ENCODE measurements around the gene RAB11A. TPM values are rescaled to one million over a fixed set of nuclear protein-coding genes. Genes with fewer than 3 reads are reported as not detected.

RAB11A gene
- total RNA-seq, 4 donors from 2014 or later, result 25.5 to 322 (median 134) TPM

DNA sequence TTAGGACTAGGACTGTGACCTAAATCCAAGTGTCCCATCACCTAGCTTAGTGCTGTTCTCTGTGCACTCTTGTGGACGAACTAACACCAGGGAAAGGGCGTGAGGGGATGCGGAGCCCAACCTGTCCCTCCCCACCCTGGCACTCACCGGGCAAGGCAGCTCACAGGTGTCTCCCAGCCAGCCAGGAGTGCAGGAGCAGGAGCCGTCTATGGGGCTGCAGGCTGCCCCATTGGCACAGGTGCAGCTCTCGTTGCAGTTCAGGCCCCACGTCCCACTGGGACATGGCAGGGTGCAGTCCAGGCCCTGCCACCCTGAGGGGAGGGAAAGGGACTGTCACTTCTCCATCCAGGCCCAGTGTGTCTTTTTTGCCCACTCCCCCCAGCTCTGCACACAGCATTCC lies 60.3 kb downstream of the RAB11A start:
- H3K4me1 ChIP-seq, result no peaks in the 10 kb centered on the region

DNA sequence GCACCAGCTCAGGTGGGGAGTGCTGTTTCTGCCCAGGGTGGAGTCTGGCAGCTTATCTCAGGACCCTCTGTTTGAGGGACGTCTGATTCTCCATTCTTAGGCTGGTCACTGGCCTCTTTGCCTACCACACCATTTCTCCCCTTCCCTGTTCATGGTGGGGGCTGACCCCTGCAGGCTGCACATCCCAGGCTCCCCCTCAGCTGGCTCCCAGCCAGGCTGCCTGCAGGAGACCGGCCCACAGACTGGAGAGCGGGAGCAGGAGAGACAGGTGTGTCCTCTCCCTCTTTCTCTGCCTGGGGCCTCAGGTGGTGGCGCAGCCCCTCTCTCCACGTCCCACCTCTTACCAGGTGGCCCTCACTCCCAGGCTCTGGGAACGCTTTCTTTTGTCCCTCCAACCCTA lies 60.8 kb downstream of the RAB11A start:
- TF ChIP-seq, protein P1, sequence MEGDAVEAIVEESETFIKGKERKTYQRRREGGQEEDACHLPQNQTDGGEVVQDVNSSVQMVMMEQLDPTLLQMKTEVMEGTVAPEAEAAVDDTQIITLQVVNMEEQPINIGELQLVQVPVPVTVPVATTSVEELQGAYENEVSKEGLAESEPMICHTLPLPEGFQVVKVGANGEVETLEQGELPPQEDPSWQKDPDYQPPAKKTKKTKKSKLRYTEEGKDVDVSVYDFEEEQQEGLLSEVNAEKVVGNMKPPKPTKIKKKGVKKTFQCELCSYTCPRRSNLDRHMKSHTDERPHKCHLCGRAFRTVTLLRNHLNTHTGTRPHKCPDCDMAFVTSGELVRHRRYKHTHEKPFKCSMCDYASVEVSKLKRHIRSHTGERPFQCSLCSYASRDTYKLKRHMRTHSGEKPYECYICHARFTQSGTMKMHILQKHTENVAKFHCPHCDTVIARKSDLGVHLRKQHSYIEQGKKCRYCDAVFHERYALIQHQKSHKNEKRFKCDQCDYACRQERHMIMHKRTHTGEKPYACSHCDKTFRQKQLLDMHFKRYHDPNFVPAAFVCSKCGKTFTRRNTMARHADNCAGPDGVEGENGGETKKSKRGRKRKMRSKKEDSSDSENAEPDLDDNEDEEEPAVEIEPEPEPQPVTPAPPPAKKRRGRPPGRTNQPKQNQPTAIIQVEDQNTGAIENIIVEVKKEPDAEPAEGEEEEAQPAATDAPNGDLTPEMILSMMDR (IDR thresholded peaks at IDR 0.05), result no peak
- no peak for TF ChIP-seq EP300 (IDR thresholded peaks at IDR 0.05; ENCODE audit: low read depth)
- no peak for TF ChIP-seq POLR2A (IDR thresholded peaks at IDR 0.05)
- no peak for TF ChIP-seq POLR2AphosphoS5 (IDR thresholded peaks at IDR 0.05)
- DNase-seq, result no peak
- Histone ChIP-seq H3K4me3 (no peak overlapping the region), H3K36me3 (no peaks in the 10 kb centered on the region), H3K27me3 (no peaks in the 10 kb centered on the region), H3K9me3 (no peaks in the 10 kb centered on the region), H3K4me1 (no peaks in the 10 kb centered on the region), H3K27ac (no peak overlapping the region)
- in situ Hi-C loops (cut with MboI; ENCODE audit: low pct_ligation_motif_present in 1 of 4, low pct_unique_long_range_greater_than_20kb in 1 of 4, low sequenced_read_pairs in 3 of 4), result no loop called here
- intact Hi-C loops (cut with DNase I; ENCODE audit: low total_unique reads), result no loop called here
- 84 to 100% methylated on average over 1 to 6 of the region's 6 CpGs for WGBS, 2 donors (ENCODE audit: low coverage in 1 of 2)

More for the DNA sequence above, 60.3 kb downstream of the RAB11A start:
- in situ Hi-C loops (cut with MboI; ENCODE audit: low pct_ligation_motif_present in 1 of 4, low pct_unique_long_range_greater_than_20kb in 1 of 4, low sequenced_read_pairs in 3 of 4), result no loop called here
- Histone ChIP-seq H3K36me3 (no peaks in the 10 kb centered on the region), H3K9me3 (no peaks in the 10 kb centered on the region), H3K4me3 (no peak overlapping the region), H3K27ac (no peak overlapping the region), H3K27me3 (no peaks in the 10 kb centered on the region)
- WGBS, 2 donors (ENCODE audit: low coverage in 1 of 2), result 92% methylated on average over 7 of the region's 7 CpGs; no CpG with 5 or more reads in 1 of the 2 donors
- intact Hi-C loops (cut with DNase I; ENCODE audit: low total_unique reads), result no loop called here
- TF ChIP-seq, protein P1 (IDR thresholded peaks at IDR 0.05), result no peak
- TF ChIP-seq POLR2AphosphoS5 (IDR thresholded peaks at IDR 0.05), result no peak
- no peak for TF ChIP-seq POLR2A (IDR thresholded peaks at IDR 0.05)
- no peak for TF ChIP-seq EP300 (IDR thresholded peaks at IDR 0.05; ENCODE audit: low read depth)
- no peak for DNase-seq

DNA sequence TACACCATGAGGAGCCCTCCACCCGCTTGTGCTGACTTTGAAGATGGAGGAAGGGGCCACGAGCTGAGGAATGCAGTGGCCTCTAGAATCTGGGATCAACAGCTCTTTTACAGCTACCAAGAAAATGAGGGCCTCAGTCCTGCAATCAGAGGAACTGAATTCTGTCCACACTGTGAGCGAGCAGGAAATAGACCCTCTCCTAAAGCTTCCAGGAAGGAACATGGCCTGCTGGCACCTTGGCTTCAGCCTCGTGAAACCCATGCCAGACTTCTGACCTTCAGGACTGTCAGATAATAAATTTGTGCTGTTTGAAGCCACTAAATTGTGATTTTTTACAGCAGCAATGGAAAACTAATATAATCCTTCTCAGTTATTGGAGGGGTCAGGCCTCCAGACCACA lies 61.9 kb downstream of the RAB11A start:
- Histone ChIP-seq H3K36me3 (no peaks in the 10 kb centered on the region), H3K4me1 (no peaks in the 10 kb centered on the region), H3K9me3 (no peaks in the 10 kb centered on the region), H3K27ac (no peak overlapping the region), H3K4me3 (no peak overlapping the region), H3K27me3 (no peaks in the 10 kb centered on the region)
- intact Hi-C loops (cut with DNase I; ENCODE audit: low total_unique reads), result no loop called here
- in situ Hi-C loops (cut with MboI; ENCODE audit: low pct_ligation_motif_present in 1 of 4, low pct_unique_long_range_greater_than_20kb in 1 of 4, low sequenced_read_pairs in 3 of 4), result no loop called here
- WGBS, 2 donors (ENCODE audit: low coverage in 1 of 2), result 88 to 89% methylated on average over 1 to 4 of the region's 4 CpGs
- no peak for DNase-seq
- TF ChIP-seq EP300 (IDR thresholded peaks at IDR 0.05; ENCODE audit: low read depth), result no peak
- TF ChIP-seq, protein P1 (IDR thresholded peaks at IDR 0.05), result no peak
- no peak for TF ChIP-seq POLR2A (IDR thresholded peaks at IDR 0.05)
- no peak for TF ChIP-seq POLR2AphosphoS5 (IDR thresholded peaks at IDR 0.05)

DNA sequence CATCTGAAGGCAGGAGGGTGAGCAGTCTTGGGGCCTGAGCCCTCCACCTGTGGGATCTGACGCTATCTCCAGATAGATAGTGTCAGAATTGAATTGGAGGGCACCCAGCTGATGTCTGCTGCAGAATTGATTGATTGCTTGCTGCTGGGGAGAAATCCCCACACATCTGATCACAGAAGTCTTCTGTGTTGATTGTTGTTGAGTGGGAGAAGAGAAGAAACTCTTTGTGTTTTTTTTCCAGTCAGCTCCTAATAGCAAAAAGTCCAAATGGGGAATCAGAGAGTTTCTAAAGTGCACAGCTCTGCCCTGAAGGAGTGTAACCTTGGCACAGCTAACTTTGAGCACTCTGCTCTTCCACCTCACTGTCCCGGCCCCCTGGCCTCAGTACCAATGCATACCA lies 66.1 kb downstream of the RAB11A start:
- TF ChIP-seq EP300 (IDR thresholded peaks at IDR 0.05; ENCODE audit: low read depth), result no peak
- no peak for TF ChIP-seq POLR2AphosphoS5 (IDR thresholded peaks at IDR 0.05)
- no peak for TF ChIP-seq POLR2A (IDR thresholded peaks at IDR 0.05)
- TF ChIP-seq, protein P1 (IDR thresholded peaks at IDR 0.05), result no peak
- H3K27ac ChIP-seq, result no peak overlapping the region
- in situ Hi-C loops (cut with MboI; ENCODE audit: low pct_ligation_motif_present in 1 of 4, low pct_unique_long_range_greater_than_20kb in 1 of 4, low sequenced_read_pairs in 3 of 4) (no loop called here), intact Hi-C loops (cut with DNase I; ENCODE audit: low total_unique reads) (no loop called here)
- no peak overlapping the region for H3K4me3 ChIP-seq
- no peaks in the 10 kb centered on the region for H3K9me3 ChIP-seq
- 84% methylated on average over 2 of the region's 2 CpGs; no CpG with 5 or more reads in 1 of the 2 donors for WGBS, 2 donors (ENCODE audit: low coverage in 1 of 2)
- no peaks in the 10 kb centered on the region for H3K4me1 ChIP-seq
- H3K27me3 ChIP-seq, result no peaks in the 10 kb centered on the region
- no peak for DNase-seq
- H3K36me3 ChIP-seq, result no peaks in the 10 kb centered on the region

Measured in transverse colon (tissue), 4 donors.